ENCODE results near the gene ISCA2. TPM values are rescaled to one million over a fixed set of nuclear protein-coding genes. Genes with fewer than 3 reads are reported as not detected.

Gene ISCA2
- total RNA-seq, 1 donor from 2014 or later = 31.4 TPM

DNA sequence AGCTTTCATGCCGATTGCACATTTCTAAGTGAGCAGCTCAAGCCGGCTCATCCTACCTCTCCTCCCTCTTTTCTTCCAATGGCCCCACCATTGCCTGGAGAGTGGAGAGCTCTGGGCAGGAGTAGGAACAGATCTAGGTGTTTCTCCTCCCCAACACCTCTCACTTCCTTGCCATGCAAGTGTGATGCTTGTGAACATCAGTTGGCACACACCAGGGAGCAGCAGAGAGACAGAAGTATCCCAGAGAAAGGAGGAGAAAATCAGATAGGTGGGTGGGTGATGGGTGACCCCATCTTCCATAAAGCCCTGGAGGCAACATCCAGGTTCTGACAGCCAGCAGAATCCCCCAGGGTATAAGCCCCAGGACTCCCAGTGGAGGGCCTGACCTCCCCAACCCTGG lies 28.2 kb upstream of the ISCA2 start:
- no peak for DNase-seq (ENCODE audit: low spot score)
- H3K4me1 Mint-ChIP-seq (ENCODE audit: unreplicated experiment) = peaks cover 12% of the 10 kb centered on the region
- H3K9me3 Mint-ChIP-seq (ENCODE audit: unreplicated experiment) = no peaks in the 10 kb centered on the region
- H3K27me3 Mint-ChIP-seq (ENCODE audit: unreplicated experiment) = peaks cover 3% of the 10 kb centered on the region
- H3K36me3 Mint-ChIP-seq (ENCODE audit: low read depth, unreplicated experiment) = peaks cover 5% of the 10 kb centered on the region
- H3K27ac Mint-ChIP-seq (ENCODE audit: unreplicated experiment) = no peak overlapping the region
- TF ChIP-seq, protein P1, sequence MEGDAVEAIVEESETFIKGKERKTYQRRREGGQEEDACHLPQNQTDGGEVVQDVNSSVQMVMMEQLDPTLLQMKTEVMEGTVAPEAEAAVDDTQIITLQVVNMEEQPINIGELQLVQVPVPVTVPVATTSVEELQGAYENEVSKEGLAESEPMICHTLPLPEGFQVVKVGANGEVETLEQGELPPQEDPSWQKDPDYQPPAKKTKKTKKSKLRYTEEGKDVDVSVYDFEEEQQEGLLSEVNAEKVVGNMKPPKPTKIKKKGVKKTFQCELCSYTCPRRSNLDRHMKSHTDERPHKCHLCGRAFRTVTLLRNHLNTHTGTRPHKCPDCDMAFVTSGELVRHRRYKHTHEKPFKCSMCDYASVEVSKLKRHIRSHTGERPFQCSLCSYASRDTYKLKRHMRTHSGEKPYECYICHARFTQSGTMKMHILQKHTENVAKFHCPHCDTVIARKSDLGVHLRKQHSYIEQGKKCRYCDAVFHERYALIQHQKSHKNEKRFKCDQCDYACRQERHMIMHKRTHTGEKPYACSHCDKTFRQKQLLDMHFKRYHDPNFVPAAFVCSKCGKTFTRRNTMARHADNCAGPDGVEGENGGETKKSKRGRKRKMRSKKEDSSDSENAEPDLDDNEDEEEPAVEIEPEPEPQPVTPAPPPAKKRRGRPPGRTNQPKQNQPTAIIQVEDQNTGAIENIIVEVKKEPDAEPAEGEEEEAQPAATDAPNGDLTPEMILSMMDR (IDR thresholded peaks at IDR 0.05; ENCODE audit: unreplicated experiment) = no peak
- no peak overlapping the region for H3K4me3 Mint-ChIP-seq (ENCODE audit: unreplicated experiment)

DNA sequence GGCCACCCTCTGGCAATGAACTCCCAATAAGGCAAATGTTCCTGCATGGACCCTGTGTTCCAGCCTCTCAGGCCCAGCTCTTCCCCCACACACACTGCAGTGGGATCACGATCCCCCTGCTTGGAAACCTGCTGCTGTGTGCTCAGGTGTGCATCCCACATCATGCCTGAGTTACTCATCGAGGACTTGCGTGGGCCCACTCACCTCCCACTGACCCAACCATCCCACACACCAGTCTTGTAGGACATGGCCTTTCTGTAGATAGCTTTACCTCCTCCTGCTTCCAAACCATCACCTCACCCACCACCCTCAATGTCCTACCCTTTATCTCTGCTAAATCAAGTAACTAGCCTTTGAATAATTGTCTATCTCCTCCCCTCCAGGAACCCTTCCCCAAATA lies 25.1 kb upstream of the ISCA2 start:
- Mint-ChIP-seq H3K4me3 (ENCODE audit: unreplicated experiment) (no peak overlapping the region), H3K27me3 (ENCODE audit: unreplicated experiment) (peaks cover 3% of the 10 kb centered on the region), H3K36me3 (ENCODE audit: low read depth, unreplicated experiment) (peaks cover 16% of the 10 kb centered on the region), H3K27ac (ENCODE audit: unreplicated experiment) (peak overlapping the region; percentile 17), H3K4me1 (ENCODE audit: unreplicated experiment) (peaks cover 4% of the 10 kb centered on the region), H3K9me3 (ENCODE audit: unreplicated experiment) (no peaks in the 10 kb centered on the region)
- TF ChIP-seq, protein P1 (IDR thresholded peaks at IDR 0.05; ENCODE audit: unreplicated experiment) = no peak
- DNase-seq (ENCODE audit: low spot score) = no peak

DNA sequence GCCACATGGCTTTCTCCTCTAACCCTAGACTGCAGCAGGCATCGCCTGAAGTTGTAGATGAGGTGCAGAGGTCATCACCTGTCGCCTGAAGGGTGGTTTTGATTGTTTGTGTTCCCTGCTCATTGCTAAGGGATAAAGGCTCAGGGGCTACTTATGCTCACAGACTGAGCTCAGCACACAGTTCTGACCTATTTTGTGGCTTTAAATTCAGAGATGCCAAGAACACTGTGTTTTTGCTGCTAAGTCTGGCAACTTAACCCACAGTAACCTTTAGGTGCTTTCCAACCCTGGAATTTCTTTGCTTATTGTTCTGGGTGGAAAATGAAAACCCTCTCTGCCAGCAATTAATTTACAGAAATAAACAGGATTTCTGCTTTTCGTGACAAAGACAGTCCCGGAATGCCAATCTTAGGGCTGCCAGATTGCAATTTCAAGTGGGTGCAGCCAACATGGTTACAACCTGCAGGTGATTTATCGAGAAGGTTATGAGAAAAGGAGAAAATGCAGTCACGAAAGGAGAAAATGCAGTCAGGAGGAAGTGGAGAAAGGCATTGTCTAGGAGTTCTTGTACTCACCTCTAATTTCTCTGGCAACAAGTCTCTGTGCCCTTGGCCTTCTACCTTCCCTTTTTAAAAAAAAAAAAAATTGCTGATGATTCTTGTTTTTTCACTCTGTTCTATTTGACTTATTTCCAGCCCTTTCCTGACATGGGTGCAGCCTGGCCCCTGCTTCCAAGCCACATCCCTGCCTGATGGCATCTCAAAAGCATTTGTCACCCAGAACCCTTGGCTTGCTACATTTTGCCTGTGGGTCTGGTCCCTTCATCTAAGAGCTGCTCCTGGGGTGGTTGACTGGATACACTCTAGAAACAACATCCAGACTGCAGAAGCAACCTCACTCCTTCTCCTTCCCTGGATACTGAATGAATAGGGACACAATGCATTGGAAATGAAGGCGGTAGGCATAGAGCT lies 23.7 kb upstream of the ISCA2 start:
- Mint-ChIP-seq H3K9me3 (ENCODE audit: unreplicated experiment) (no peaks in the 10 kb centered on the region), H3K36me3 (ENCODE audit: low read depth, unreplicated experiment) (peaks cover 18% of the 10 kb centered on the region), H3K27me3 (ENCODE audit: unreplicated experiment) (peaks cover 3% of the 10 kb centered on the region), H3K4me3 (ENCODE audit: unreplicated experiment) (no peak overlapping the region), H3K27ac (ENCODE audit: unreplicated experiment) (no peak overlapping the region), H3K4me1 (ENCODE audit: unreplicated experiment) (peaks cover 4% of the 10 kb centered on the region)
- DNase-seq (ENCODE audit: low spot score) = no peak
- TF ChIP-seq, protein P1 (IDR thresholded peaks at IDR 0.05; ENCODE audit: unreplicated experiment) = no peak

DNA sequence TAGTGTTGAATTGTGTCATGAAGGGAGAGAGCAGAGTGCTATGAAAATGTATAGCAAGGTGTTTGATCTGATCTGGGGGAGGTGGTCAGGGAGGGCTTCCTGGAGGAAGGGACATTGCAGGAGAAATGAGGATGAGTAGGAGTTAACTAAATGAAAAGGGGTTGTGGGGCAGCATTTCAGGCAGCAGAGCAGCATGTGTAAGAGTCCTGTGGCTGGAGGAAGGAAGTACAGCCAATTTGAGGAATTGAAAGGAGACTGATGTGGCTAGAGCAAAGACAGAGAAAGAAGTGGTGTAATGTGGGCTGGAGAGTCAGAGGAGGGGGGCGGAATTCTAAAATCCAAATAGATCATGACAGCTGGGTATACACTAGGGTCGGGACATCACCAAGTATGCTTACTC lies 21.0 kb upstream of the ISCA2 start:
- Mint-ChIP-seq H3K9me3 (ENCODE audit: unreplicated experiment) (no peaks in the 10 kb centered on the region), H3K4me3 (ENCODE audit: unreplicated experiment) (peak overlapping the region; percentile 6), H3K4me1 (ENCODE audit: unreplicated experiment) (peaks cover 13% of the 10 kb centered on the region), H3K36me3 (ENCODE audit: low read depth, unreplicated experiment) (peaks cover 30% of the 10 kb centered on the region), H3K27me3 (ENCODE audit: unreplicated experiment) (peaks cover 3% of the 10 kb centered on the region), H3K27ac (ENCODE audit: unreplicated experiment) (no peak overlapping the region)
- DNase-seq (ENCODE audit: low spot score) = no peak
- TF ChIP-seq, protein P1 (IDR thresholded peaks at IDR 0.05; ENCODE audit: unreplicated experiment) = no peak

DNA sequence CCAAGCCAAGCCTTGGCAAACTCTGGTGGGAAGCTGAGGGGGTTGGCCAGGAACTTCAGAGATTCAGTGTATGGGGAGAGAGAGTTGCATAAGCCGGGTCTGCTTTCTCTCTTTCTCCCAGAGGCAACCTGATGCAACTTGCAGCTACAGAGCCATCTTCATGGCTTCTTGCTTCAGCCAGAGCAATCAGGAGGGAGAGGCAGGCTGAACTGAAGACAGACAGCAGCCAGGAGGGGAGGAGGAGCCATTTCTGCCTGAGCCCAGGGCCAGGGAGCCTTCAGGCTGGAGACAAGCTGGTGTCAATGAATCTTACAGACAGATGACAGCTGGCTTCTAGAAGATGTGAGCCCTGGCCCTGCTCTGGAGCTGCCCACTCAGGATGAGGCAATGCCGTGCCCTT lies 19.2 kb upstream of the ISCA2 start:
- Mint-ChIP-seq H3K4me3 (ENCODE audit: unreplicated experiment) (no peak overlapping the region), H3K36me3 (ENCODE audit: low read depth, unreplicated experiment) (peaks cover 25% of the 10 kb centered on the region), H3K4me1 (ENCODE audit: unreplicated experiment) (peaks cover 13% of the 10 kb centered on the region), H3K27ac (ENCODE audit: unreplicated experiment) (no peak overlapping the region), H3K9me3 (ENCODE audit: unreplicated experiment) (no peaks in the 10 kb centered on the region), H3K27me3 (ENCODE audit: unreplicated experiment) (no peaks in the 10 kb centered on the region)
- TF ChIP-seq, protein P1 (IDR thresholded peaks at IDR 0.05; ENCODE audit: unreplicated experiment) = no peak
- no peak for DNase-seq (ENCODE audit: low spot score)

All from endothelial cell (in vitro differentiated cells).